ENCODE data around the gene TMEFF2.

Gene TMEFF2

GRCh38 chr2:191957996-191958860 is 236.5 kb downstream of the TMEFF2 start:
- DNase-seq: no peak

GRCh38 chr2:191954451-191954850 is 240.3 kb downstream of the TMEFF2 start:
- DNase-seq: no peak

GRCh38 chr2:191952515-191953270 is 242.0 kb downstream of the TMEFF2 start:
- DNase-seq: no peak

- DNase-seq: no peak
Measured at GRCh38 chr2:191951832-191952231, 242.9 kb downstream of the TMEFF2 start.

- DNase-seq: no peak
Measured at GRCh38 chr2:191951376-191951775, 243.4 kb downstream of the TMEFF2 start.

GRCh38 chr2:191950132-191950874 is 244.4 kb downstream of the TMEFF2 start:
- no peak for DNase-seq

GRCh38 chr2:191947235-191947634 is 247.5 kb downstream of the TMEFF2 start:
- DNase-seq: no peak

GRCh38 chr2:191946471-191947182 is 248.1 kb downstream of the TMEFF2 start:
- DNase-seq: no peak

- DNase-seq: no peak
Measured at GRCh38 chr2:191945623-191946022, 249.1 kb downstream of the TMEFF2 start.

- no peak for DNase-seq
Measured at GRCh38 chr2:191942739-191943103, 252.0 kb downstream of the TMEFF2 start.

- DNase-seq: no peak
Measured at GRCh38 chr2:191942090-191942738, 252.5 kb downstream of the TMEFF2 start.

GRCh38 chr2:191941376-191941929 is 253.3 kb downstream of the TMEFF2 start:
- no peak for DNase-seq

- no peak for DNase-seq
Measured at GRCh38 chr2:191938779-191939178, 256.0 kb downstream of the TMEFF2 start.

GRCh38 chr2:191936882-191937405 is 257.8 kb downstream of the TMEFF2 start:
- DNase-seq: no peak

- no peak for DNase-seq
Measured at GRCh38 chr2:191935247-191935646, 259.5 kb downstream of the TMEFF2 start.

GRCh38 chr2:191933307-191934105 is 261.2 kb downstream of the TMEFF2 start:
- DNase-seq: no peak

- DNase-seq: no peak
Measured at GRCh38 chr2:191932286-191932685, 262.4 kb downstream of the TMEFF2 start.

- no peak for DNase-seq
Measured at GRCh38 chr2:191931329-191931728, 263.4 kb downstream of the TMEFF2 start.

- DNase-seq: no peak
Measured at GRCh38 chr2:191930205-191930604, 264.5 kb downstream of the TMEFF2 start.

- no peak for DNase-seq
Measured at GRCh38 chr2:191929288-191929687, 265.4 kb downstream of the TMEFF2 start.

GRCh38 chr2:191927991-191928390 is 266.7 kb downstream of the TMEFF2 start:
- DNase-seq: no peak

All from bone marrow (tissue), 2 donors.